ENCODE data around the gene ETFRF1. TPM values are rescaled to one million over a fixed set of nuclear protein-coding genes. Genes with fewer than 3 reads are reported as not detected.

The ETFRF1 gene, protein sequence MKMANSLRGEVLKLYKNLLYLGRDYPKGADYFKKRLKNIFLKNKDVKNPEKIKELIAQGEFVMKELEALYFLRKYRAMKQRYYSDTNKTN
- 17.1 and 19.9 TPM in 2 replicates for total RNA-seq

DNA sequence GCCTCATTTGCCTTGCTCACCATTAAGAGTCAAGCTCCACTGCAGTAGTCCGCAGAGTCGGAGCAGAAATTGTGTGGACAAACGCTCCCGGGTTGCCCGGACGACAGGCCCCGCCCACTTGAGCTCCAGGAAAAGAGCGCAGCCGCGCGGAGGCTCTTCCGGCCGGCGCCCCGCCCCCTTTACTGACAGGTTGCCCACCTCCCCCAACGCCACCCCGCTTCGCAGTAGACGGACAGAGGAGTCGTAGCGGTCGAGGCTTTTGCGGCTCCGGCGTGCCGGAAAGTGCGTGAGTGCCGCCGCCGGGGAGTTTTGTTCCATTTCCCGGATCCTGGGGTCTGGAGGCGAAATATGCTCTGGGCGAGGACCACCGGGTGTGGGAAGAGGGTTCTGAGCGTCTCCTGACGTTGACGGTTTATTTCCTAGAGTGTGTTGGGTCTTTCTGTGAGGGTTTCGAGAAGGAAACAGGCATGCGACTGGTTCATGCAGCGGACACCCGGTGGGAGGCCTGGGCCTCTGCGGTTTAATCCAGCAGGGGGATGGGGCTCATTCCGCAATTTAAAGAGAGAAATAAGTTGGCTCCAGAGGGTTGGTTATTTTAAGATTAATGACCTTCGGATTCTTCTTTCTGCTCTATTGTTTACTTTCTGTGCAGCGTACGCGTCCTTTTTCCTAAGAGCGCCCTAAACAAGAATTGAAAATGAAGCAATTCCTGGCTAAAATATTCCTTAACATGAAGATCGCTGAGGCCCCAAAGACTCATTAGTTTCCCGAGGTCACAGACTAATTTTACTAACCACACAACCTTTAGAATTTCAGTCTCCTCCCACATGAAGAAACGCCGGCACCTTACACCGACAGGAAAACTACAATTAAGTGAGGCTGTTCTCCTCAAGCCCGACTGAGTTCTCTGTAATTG is at the start of gene ETFRF1, which contains the start of gene DNAI7:
Gene ETFRF1 (plus strand): TSS at position 182 of the 916 bp plus-strand sequence. CDS start 8,720 bp downstream, outside the sequence.
Gene DNAI7 (minus strand): TSS at position 105 of the 916 bp plus-strand sequence. CDS start 82 bp downstream, at position 23.

GRCh38 chr12:25250744-25251730 is 56.0 kb downstream of the ETFRF1 start, which contains the start of gene KRAS:
Gene KRAS, minus strand, starts transcription at chr12:25250929.

Other genes starting within 250 kb of the ETFRF1 start
- 379 and 407 TPM in 2 replicates for gene BCAT1, start 246.1 kb upstream of the ETFRF1 start, total RNA-seq
- 0.09 TPM in 1 of 2 replicates, not detected in the other for gene DNAI7, start 77 bp upstream of the ETFRF1 start, total RNA-seq
- gene KRAS, start 55.7 kb downstream of the ETFRF1 start, total RNA-seq: 11.0 and 18.7 TPM in 2 replicates